Breast epithelium (tissue), 4 donors: Measurements from ENCODE around the gene PAXX. TPM values are rescaled to one million over a fixed set of nuclear protein-coding genes. Genes with fewer than 3 reads are reported as not detected.

Source experiments
- DNase-seq, 2 donors: peaks; one replicate each; pipeline ENCODE4 v3.0.0-alpha.2; 2019; ENCODE audit warnings: low spot score in 2 of 2
- H3K27ac ChIP-seq, 2 donors: fragments of 200-600 bp; sonication (generic) in 1 of 2; one replicate each; pipeline ENCODE4 v1.5.1; 2016 to 2019; ENCODE audit warnings: mild to moderate bottlenecking in 1 of 2
- H3K27me3 ChIP-seq, 2 donors: fragments of 200-600 bp; sonication (generic) in 1 of 2; one replicate each; pipeline versions ENCODE4 v1.5.1 to v1.6.0; 2017 to 2019; ENCODE audit warnings: control low read depth in 1 of 2, mild to moderate bottlenecking in 1 of 2
- H3K36me3 ChIP-seq: fragments of 200-600 bp; one replicate; pipeline ENCODE4 v1.5.1; 2019
- H3K4me1 ChIP-seq, 2 donors: fragments of 200-600 bp; sonication (generic); one replicate each; pipeline ENCODE4 v1.5.1; 2016 to 2019; ENCODE audit warnings: control low read depth in 1 of 2
- H3K4me3 ChIP-seq, 3 donors: fragments of 200-600 bp; sonication (generic); 1 replicate in 2 of 3; 2 replicates in 1 of 3; pipeline ENCODE4 v1.5.1; 2016 to 2019; ENCODE audit warnings: mild to moderate bottlenecking in 3 of 3, moderate library complexity in 2 of 3
- H3K9me3 ChIP-seq, 2 donors: fragments of 200-600 bp; sonication (generic) in 1 of 2; one replicate each; pipeline ENCODE4 v1.5.1; 2016 to 2019; ENCODE audit warnings: control low read depth in 1 of 2
- POLR2A ChIP-seq: fragments of 450-650 bp; IDR thresholded peaks from one replicate; pipeline ENCODE4 v1.6.1; 2016; ENCODE audit warnings: antibody characterized with exemption, mild to moderate bottlenecking, moderate library complexity
- POLR2AphosphoS5 ChIP-seq, 3 donors: sonication (generic); formaldehyde crosslinking; IDR thresholded peaks; one replicate each; pipeline ENCODE4 v1.6.1; 2017; ENCODE audit warnings: antibody characterized with exemption in 3 of 3
- intact Hi-C: fragments of 100-400 bp; cut with DNase I; formaldehyde crosslinking; loops from one replicate; pipeline ENCODE4 v1.15.1; 2023; ENCODE audit warnings: low total_unique reads
- total RNA-seq, 3 donors: library from RNA; depleted of rRNA; stranded (reverse); fragments of >200 nt; gene quantifications; one replicate each; pipeline ENCODE4 v1.1.0, GENCODE V29; 2016
- TF ChIP-seq, protein P1 (sequence below), 3 donors: fragments of 450-650 bp; IDR thresholded peaks; one replicate each; pipeline ENCODE4 v1.5.1; 2016 to 2017; ENCODE audit warnings: antibody characterized with exemption in 3 of 3, mild to moderate bottlenecking in 3 of 3, moderate library complexity in 3 of 3

The PAXX gene
- total RNA-seq, 3 donors from 2014 or later, result 24.6 to 66.2 (median 49.2) TPM

DNA sequence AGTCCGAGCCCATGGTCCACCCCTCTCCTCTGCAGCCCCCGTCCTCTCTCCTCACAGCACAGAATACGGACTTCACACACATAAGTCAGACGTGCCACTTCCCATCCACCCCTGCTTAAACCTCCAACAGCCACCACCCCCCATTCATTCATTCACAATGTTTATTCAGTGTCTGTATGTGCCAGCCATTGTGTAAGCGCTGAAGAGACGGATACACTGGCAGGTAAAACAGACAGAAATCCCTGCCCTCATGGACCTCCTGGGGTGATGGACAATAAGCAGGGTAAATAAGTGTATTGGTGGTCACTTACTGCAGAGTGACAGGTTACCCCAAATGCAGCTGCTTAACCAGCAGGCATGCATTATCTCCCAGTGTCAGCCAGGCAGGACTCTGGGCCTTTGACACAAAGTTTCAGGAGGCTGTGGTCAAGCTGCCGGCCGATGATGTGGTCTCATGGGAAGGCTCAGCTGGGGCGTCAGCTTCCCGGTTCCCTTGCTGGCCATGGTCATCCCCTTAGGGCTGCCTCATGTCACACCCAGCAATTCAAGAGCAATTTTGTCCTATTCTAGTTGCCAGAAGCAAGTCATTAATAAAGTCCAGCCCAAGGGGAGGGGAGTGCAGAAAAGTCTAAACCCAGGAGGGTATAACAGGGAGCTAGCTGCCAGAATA, 1.8 kb upstream of the PAXX start:
- no peaks in the 10 kb centered on the region for H3K9me3 ChIP-seq
- H3K4me3 ChIP-seq, result no peak overlapping the region
- no peak for DNase-seq
- intact Hi-C loops, result no loop called here
- TF ChIP-seq POLR2A (no peak), POLR2AphosphoS5 (IDR thresholded peaks at IDR 0.05) (no peak)
- TF ChIP-seq, protein P1, sequence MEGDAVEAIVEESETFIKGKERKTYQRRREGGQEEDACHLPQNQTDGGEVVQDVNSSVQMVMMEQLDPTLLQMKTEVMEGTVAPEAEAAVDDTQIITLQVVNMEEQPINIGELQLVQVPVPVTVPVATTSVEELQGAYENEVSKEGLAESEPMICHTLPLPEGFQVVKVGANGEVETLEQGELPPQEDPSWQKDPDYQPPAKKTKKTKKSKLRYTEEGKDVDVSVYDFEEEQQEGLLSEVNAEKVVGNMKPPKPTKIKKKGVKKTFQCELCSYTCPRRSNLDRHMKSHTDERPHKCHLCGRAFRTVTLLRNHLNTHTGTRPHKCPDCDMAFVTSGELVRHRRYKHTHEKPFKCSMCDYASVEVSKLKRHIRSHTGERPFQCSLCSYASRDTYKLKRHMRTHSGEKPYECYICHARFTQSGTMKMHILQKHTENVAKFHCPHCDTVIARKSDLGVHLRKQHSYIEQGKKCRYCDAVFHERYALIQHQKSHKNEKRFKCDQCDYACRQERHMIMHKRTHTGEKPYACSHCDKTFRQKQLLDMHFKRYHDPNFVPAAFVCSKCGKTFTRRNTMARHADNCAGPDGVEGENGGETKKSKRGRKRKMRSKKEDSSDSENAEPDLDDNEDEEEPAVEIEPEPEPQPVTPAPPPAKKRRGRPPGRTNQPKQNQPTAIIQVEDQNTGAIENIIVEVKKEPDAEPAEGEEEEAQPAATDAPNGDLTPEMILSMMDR (IDR thresholded peaks at IDR 0.05), result no peak
- no peaks in the 10 kb centered on the region for H3K36me3 ChIP-seq
- peaks cover 5 to 8% of the 10 kb centered on the region in 2 donors for H3K27me3 ChIP-seq
- H3K27ac ChIP-seq, result no peak overlapping the region
- peaks cover 4 to 12% of the 10 kb centered on the region in 2 donors for H3K4me1 ChIP-seq

DNA sequence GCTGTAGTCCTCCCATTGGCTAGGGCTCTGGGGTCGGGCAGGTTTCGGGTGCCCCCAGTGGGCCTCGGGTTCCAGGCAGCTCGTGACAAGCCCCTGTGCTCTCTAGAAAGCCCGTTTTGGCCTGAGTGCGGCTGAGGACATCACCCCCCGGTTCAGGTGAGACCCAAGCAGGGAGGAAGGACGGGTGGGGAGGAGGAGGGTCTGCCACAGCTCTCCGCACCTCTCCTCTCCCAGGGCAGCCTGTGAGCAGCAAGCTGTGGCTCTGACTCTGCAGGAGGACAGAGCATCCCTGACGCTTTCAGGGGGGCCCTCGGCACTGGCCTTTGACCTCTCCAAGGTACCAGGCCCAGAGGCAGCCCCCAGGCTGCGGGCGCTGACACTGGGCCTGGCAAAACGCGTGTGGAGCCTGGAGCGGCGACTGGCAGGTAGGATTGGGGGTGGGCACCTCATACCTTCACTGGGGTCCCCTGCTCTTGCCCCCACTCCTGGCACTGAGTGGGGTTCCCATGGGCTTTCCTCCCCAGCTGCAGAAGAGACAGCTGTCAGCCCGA, 672 bp downstream of the PAXX start:
- TF ChIP-seq POLR2A (no peak), POLR2AphosphoS5 (IDR thresholded peaks at IDR 0.05) (no peak)
- TF ChIP-seq, protein P1 (IDR thresholded peaks at IDR 0.05), result peak in 1 of 3 donors; percentile 1
- Histone ChIP-seq H3K36me3 (no peaks in the 10 kb centered on the region), H3K4me1 (peaks cover 7 to 27% of the 10 kb centered on the region in 2 donors), H3K4me3 (peak overlapping the region; percentile 55 to 83 (median 79)), H3K9me3 (no peaks in the 10 kb centered on the region), H3K27ac (peak overlapping the region; percentile 94 to 98), H3K27me3 (no peaks in the 10 kb centered on the region)
- intact Hi-C loops, result no loop called here
- no peak for DNase-seq

DNA sequence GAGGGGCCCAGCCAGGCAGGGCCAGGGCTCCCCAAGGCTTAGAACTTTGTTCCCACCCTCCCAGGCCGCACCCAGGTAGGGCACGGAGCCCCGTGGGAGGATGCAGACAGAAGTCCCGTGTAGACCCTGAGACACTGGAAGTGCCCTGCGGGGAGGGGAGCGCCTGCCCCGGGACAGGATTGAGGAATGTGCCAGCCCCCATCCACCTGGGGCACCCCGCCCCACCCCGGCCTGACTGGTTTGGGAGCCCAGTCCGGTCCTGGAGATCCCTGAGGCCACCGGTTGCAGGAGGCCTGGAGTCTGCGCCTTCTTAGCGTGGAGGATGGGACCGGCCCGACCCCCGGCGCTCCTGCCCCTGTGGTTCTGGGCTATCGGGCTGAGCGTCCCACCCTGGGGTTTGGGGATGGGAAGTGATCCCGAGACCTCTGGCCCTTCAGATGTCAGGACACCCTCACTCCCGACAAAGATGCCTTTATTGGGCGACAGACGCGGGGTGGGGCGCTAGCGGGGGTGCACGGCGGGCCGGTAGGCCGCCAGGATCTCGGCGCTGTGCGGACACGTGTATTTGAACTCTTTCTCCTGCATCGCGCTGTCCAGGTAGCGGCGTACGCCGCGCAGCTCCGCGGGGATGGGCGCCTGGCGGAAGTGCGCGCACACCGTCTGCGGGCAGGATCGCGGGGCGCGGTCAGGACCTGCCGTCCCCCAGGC, 2.1 kb downstream of the PAXX start:
- TF ChIP-seq POLR2A (no peak), POLR2AphosphoS5 (IDR thresholded peaks at IDR 0.05) (no peak)
- TF ChIP-seq, protein P1 (IDR thresholded peaks at IDR 0.05), result no peak
- no peaks in the 10 kb centered on the region for H3K9me3 ChIP-seq
- peak overlapping the region in 1 of 3 donors; percentile 62 for H3K4me3 ChIP-seq
- H3K27ac ChIP-seq, result peak overlapping the region in 1 of 2 donors; percentile 7
- no peaks in the 10 kb centered on the region for H3K36me3 ChIP-seq
- no peaks in the 10 kb centered on the region for H3K27me3 ChIP-seq
- intact Hi-C loops, result no loop called here
- DNase-seq, result no peak
- H3K4me1 ChIP-seq, result peaks cover 7 to 27% of the 10 kb centered on the region in 2 donors

DNA sequence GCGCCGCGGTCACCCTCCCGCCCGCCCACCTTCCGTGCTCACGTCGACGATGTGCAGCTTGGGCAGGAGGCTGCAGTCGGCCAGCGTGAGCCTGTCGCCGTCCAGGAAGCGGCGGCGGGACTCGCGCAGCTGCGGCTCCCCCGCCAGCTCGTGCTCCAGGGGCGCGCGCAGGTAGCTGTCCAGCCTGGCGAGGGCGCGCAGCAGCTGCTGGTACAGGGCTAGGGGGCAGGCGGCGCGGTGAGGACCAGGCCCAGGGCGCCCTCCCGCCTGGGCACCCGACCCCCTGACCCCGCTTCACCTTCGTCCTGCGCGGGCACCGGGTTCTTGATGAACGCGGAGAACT, 2.6 kb downstream of the PAXX start:
- DNase-seq, result no peak
- H3K4me1 ChIP-seq, result peaks cover 7 to 27% of the 10 kb centered on the region in 2 donors
- TF ChIP-seq, protein P1 (IDR thresholded peaks at IDR 0.05), result no peak
- TF ChIP-seq POLR2A (no peak), POLR2AphosphoS5 (IDR thresholded peaks at IDR 0.05) (no peak)
- H3K4me3 ChIP-seq, result peak overlapping the region in 1 of 3 donors; percentile 62
- H3K9me3 ChIP-seq, result no peaks in the 10 kb centered on the region
- H3K36me3 ChIP-seq, result no peaks in the 10 kb centered on the region
- H3K27me3 ChIP-seq, result no peaks in the 10 kb centered on the region
- intact Hi-C loops, result no loop called here
- H3K27ac ChIP-seq, result no peak overlapping the region

DNA sequence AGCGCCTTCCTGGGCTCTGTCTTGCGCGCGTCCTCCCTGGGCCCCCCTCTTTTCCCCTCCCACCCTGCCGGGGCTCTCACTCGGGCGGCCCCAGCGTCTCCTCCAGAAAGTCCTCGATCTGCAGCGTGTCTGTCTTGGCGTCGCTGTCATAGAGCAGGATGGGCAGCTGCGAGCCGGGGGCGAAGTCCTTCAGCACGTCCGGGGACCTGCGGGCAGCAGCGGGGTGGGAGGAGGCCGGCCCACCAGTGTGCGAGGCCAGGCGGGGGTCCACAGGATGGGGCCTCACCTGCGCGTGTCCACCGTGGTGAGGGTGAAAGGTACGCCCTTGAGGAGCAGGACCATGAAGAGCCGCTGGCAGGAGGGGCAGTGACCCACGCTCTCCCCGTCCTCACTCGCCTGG, 3.1 kb downstream of the PAXX start:
- Histone ChIP-seq H3K4me3 (peak overlapping the region in 1 of 3 donors; percentile 62), H3K4me1 (peaks cover 7 to 27% of the 10 kb centered on the region in 2 donors), H3K27ac (no peak overlapping the region), H3K36me3 (no peaks in the 10 kb centered on the region), H3K9me3 (no peaks in the 10 kb centered on the region), H3K27me3 (no peaks in the 10 kb centered on the region)
- intact Hi-C loops, result no loop called here
- TF ChIP-seq, protein P1 (IDR thresholded peaks at IDR 0.05), result no peak
- TF ChIP-seq POLR2AphosphoS5 (IDR thresholded peaks at IDR 0.05), result no peak
- no peak for TF ChIP-seq POLR2A
- no peak for DNase-seq
